ENCODE measurements around the gene TRAPPC3. TPM values are rescaled to one million over a fixed set of nuclear protein-coding genes. Genes with fewer than 3 reads are reported as not detected.

Gene TRAPPC3
- total RNA-seq, 1 donor = 80.8 TPM

GRCh38 chr1:36150296-36151133 is 1.2 kb upstream of the TRAPPC3 start:
- H3K4me3 ChIP-seq (ENCODE audit: low read depth, low read length) = peak overlapping the region; percentile 35
- TF ChIP-seq, protein P1, sequence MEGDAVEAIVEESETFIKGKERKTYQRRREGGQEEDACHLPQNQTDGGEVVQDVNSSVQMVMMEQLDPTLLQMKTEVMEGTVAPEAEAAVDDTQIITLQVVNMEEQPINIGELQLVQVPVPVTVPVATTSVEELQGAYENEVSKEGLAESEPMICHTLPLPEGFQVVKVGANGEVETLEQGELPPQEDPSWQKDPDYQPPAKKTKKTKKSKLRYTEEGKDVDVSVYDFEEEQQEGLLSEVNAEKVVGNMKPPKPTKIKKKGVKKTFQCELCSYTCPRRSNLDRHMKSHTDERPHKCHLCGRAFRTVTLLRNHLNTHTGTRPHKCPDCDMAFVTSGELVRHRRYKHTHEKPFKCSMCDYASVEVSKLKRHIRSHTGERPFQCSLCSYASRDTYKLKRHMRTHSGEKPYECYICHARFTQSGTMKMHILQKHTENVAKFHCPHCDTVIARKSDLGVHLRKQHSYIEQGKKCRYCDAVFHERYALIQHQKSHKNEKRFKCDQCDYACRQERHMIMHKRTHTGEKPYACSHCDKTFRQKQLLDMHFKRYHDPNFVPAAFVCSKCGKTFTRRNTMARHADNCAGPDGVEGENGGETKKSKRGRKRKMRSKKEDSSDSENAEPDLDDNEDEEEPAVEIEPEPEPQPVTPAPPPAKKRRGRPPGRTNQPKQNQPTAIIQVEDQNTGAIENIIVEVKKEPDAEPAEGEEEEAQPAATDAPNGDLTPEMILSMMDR (IDR thresholded peaks at IDR 0.05; ENCODE audit: insufficient read depth, low read length) = no peak
- DNase-seq (ENCODE audit: low read depth) = peak; percentile 92

DNA sequence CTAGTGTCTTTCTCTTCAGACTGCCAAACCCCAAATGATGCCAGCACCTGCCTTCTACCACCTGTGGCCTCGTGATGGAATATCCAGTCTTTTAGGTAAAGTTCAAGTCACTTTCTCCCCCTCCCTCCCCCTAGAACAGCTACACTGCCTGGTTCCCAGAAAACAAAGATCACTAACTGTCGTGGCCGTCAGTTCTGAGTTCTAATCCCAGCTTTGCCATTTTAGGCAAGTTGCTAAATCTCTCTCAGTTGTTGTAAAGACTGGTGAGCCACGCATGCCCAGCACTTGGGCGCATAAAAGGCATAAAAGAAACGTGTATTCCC is 648 bp upstream of the TRAPPC3 start:
- TF ChIP-seq, protein P1 (IDR thresholded peaks at IDR 0.05; ENCODE audit: insufficient read depth, low read length) = no peak
- peak overlapping the region; percentile 22 for H3K4me3 ChIP-seq (ENCODE audit: low read depth, low read length)
- DNase-seq (ENCODE audit: low read depth) = no peak

DNA sequence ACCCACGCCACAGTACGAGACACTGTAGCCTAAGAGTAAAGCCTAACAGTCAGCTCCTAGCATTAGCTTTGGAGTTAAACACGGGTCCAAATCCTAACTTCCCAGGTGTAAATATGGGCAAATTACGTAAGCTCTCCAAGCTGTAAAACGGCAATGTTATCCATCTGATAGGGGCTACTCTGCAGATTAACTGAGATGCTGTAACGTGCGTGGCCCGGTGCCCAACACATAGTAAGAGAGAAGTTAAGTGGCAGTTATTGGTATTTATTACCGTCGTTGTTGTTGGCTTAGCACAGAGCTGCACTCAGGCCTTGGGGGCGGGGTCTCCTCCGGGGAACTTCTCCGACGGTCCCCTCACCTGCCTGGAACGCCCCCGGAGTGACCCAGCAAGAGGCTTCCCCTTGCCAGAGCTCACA is 457 bp downstream of the TRAPPC3 start:
- TF ChIP-seq, protein P1 (IDR thresholded peaks at IDR 0.05; ENCODE audit: insufficient read depth, low read length) = no peak
- peak; percentile 51 for DNase-seq (ENCODE audit: low read depth)
- peak overlapping the region; percentile 90 for H3K4me3 ChIP-seq (ENCODE audit: low read depth, low read length)

DNA sequence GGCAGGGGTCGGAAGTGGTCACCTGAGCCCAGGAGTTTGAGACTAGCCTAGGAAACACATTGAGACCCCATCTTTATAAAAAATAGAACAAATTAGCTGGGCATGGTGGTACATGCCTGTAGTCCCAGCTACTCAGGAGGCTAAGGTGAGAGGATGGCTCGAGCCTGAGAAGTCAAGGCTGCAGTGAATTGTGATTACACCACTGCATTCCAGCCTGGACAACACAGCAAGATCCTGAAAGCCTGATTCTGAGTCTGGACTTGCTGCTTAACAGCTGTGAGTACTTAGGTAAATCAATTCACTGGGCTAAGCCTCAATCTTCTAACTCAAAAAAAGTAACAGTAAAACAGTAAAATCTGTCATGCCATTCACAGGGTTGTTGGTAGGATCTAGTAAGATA is 4.9 kb downstream of the TRAPPC3 start:
- DNase-seq (ENCODE audit: low read depth) = no peak
- no peak overlapping the region for H3K4me3 ChIP-seq (ENCODE audit: low read depth, low read length)
- TF ChIP-seq, protein P1 (IDR thresholded peaks at IDR 0.05; ENCODE audit: insufficient read depth, low read length) = no peak

GRCh38 chr1:36143424-36143823 is 5.9 kb downstream of the TRAPPC3 start:
- DNase-seq (ENCODE audit: low read depth) = no peak
- TF ChIP-seq, protein P1 (IDR thresholded peaks at IDR 0.05; ENCODE audit: insufficient read depth, low read length) = no peak
- H3K4me3 ChIP-seq (ENCODE audit: low read depth, low read length) = no peak overlapping the region

GRCh38 chr1:36142121-36142520 is 7.2 kb downstream of the TRAPPC3 start:
- DNase-seq (ENCODE audit: low read depth) = no peak
- TF ChIP-seq, protein P1 (IDR thresholded peaks at IDR 0.05; ENCODE audit: insufficient read depth, low read length) = no peak
- H3K4me3 ChIP-seq (ENCODE audit: low read depth, low read length) = no peak overlapping the region

DNA sequence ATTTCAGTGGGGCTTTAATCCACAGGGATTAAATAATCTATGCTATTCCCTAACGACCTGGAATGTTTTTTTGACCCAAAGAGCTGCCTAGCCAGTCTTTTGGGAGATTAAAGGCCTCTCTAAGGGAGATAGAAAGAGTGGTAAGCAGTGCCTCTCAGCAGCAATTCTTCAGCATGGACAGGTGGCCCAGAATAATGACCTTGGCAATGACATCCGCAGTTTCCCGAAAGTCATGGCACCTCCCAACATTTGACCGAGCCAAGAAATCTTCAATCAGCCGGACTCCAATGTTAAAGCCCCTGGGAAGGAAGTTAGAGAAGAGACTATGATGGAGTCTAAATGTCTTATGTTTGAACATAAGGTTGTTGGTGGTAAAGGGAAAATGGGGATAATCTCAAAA is 9.8 kb downstream of the TRAPPC3 start:
- DNase-seq (ENCODE audit: low read depth) = no peak
- TF ChIP-seq, protein P1 (IDR thresholded peaks at IDR 0.05; ENCODE audit: insufficient read depth, low read length) = no peak

More for the DNA sequence above, 9.8 kb downstream of the TRAPPC3 start:
- H3K4me3 ChIP-seq (ENCODE audit: low read depth, low read length) = no peak overlapping the region

All from fibroblast of the aortic adventitia (primary cell).